NB4 (cell line): ENCODE measurements around the gene ASAP3.

ENCODE experiments used
- CTCF ChIP-seq: IDR thresholded peaks from one replicate; pipeline ENCODE4 v1.5.1; 2012; ENCODE audit warnings: low read depth, low read length
- MYC ChIP-seq: IDR thresholded peaks from 2 replicates; pipeline ENCODE4 v1.6.1; 2011; ENCODE audit warnings: low read depth, low read length
- POLR2A ChIP-seq: IDR thresholded peaks from 2 replicates; pipeline ENCODE4 v1.6.1; 2011; ENCODE audit warnings: mild to moderate bottlenecking; ENCODE audit not compliant: insufficient read length; ENCODE audit errors: extremely low read depth

GRCh38 chr1:23420778-23421177 is 63.2 kb downstream of the ASAP3 start:
- TF ChIP-seq CTCF (no peak), POLR2A (no peak), MYC (no peak)
